ENCODE results near the gene WDR44.

DNA sequence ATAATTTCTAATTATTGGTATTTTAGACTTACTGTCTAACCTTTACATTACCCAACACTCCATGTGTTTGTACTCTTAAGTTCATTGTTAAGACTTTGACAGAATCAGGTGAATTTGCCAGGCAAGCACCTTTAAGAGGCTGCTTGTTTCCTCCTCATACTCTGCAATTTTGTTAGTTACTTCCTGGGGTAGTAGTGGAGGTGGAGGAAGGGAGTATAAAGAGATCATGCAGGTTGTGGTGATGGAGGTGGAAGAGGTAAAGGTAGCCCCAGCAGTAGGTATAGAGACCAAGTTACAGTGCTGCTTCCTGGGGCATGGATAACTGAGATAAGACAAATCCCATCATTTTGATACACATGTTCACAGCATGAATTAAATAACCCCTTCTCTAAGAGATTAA lies 6.7 kb downstream of the WDR44 start:
- no peak for TF ChIP-seq CTCF (IDR thresholded peaks at IDR 0.05)
- TF ChIP-seq EP300 (IDR thresholded peaks at IDR 0.05): no peak
